Measurements from ENCODE around the gene PAPSS1.

DNA sequence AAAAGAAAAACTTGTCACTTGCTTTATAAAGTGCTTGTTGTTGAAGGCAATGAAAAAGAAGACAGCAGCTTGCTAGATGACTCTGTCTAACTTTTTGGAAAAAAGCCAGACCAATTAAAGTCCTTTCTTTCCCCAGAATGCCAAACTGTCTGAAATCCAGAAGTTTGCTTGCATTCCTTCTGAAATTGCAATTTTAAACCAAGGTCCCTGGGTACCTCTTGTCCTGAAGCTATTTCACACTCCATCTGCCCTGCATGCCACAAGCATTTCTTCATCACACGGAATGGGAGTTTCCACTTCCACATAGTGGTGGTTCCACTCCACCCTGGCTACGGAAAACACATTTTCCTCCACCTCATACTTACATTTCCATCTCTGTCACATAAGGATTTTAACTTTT lies 101.0 kb downstream of the PAPSS1 start:
- TF ChIP-seq, protein P1, sequence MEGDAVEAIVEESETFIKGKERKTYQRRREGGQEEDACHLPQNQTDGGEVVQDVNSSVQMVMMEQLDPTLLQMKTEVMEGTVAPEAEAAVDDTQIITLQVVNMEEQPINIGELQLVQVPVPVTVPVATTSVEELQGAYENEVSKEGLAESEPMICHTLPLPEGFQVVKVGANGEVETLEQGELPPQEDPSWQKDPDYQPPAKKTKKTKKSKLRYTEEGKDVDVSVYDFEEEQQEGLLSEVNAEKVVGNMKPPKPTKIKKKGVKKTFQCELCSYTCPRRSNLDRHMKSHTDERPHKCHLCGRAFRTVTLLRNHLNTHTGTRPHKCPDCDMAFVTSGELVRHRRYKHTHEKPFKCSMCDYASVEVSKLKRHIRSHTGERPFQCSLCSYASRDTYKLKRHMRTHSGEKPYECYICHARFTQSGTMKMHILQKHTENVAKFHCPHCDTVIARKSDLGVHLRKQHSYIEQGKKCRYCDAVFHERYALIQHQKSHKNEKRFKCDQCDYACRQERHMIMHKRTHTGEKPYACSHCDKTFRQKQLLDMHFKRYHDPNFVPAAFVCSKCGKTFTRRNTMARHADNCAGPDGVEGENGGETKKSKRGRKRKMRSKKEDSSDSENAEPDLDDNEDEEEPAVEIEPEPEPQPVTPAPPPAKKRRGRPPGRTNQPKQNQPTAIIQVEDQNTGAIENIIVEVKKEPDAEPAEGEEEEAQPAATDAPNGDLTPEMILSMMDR (optimal IDR thresholded peaks at IDR 0.05 in 1 of 3, IDR thresholded peaks at IDR 0.05 in 1 of 3, conservative IDR thresholded peaks at IDR 0.05 in 1 of 3; ENCODE audit: extremely low read depth in 1 of 3, insufficient read depth in 2 of 3, low read length in 3 of 3) = no peak
- no peak for TF ChIP-seq EZH2 (IDR thresholded peaks at IDR 0.05; ENCODE audit: low read length)

Data from keratinocyte (primary cell).